Activated CD4-positive, alpha-beta T cell treated with anti-CD3 and anti-CD28 coated beads, Interleukin-2, amount 10 ng/mL, durations not matched to agents 7 days and 5 days (primary cell): Measurements from ENCODE around the gene IL17A. TPM values are rescaled to one million over a fixed set of nuclear protein-coding genes. Genes with fewer than 3 reads are reported as not detected.
"Not testable (repeated sequence)": the region's sequence is repeated elsewhere in the genome, so short reads cannot be mapped to it uniquely, and the experiment has no call there.

Experiments
- CTCF ChIA-PET: fragments of 350-600 bp; sonication (Branson Sonifier 250); formaldehyde crosslinking; loops from one replicate; lab custom pipeline; 2021; ENCODE audit warnings: antibody characterized with exemption; lab: Charles Lee
- POLR2A ChIA-PET: fragments of 350-600 bp; sonication (Branson Sonifier 250); formaldehyde crosslinking; loops from one replicate; lab custom pipeline; 2021; ENCODE audit warnings: antibody characterized with exemption; lab: Charles Lee
- DNase-seq: peaks from one replicate; pipeline ENCODE4 v3.0.0-alpha.2; 2020
- H3K27ac Mint-ChIP-seq: one replicate; pipeline ENCODE4 v1.8.0; 2021; ENCODE audit warnings: mild to moderate bottlenecking, moderate library complexity, mixed read lengths
- H3K27me3 Mint-ChIP-seq: one replicate; pipeline ENCODE4 v1.8.0; 2021; ENCODE audit warnings: mixed read lengths
- H3K36me3 Mint-ChIP-seq: one replicate; pipeline ENCODE4 v1.8.0; 2021; ENCODE audit warnings: low read depth, mixed read lengths
- H3K4me1 Mint-ChIP-seq: one replicate; pipeline ENCODE4 v1.8.0; 2021; ENCODE audit warnings: mixed read lengths
- H3K4me3 Mint-ChIP-seq: one replicate; pipeline ENCODE4 v1.8.0; 2021; ENCODE audit warnings: mild to moderate bottlenecking, moderate library complexity, mixed read lengths
- H3K9me3 Mint-ChIP-seq: one replicate; pipeline ENCODE4 v1.8.0; 2021; ENCODE audit warnings: mixed read lengths
- total RNA-seq, 2 experiments: library from RNA; stranded (reverse); gene quantifications; one replicate each; pipeline ENCODE4 v1.2.3, GENCODE V29; 2021

IL17A gene
- total RNA-seq, 2 experiments from 2014 or later = 0.62 to 0.82 TPM

- H3K27me3 Mint-ChIP-seq = peaks cover 34% of the 10 kb centered on the region
- CTCF ChIA-PET = no interaction called here
- peaks cover 8% of the 10 kb centered on the region for H3K4me1 Mint-ChIP-seq
- POLR2A ChIA-PET = no interaction called here
- H3K9me3 Mint-ChIP-seq = peaks cover 2% of the 10 kb centered on the region
- no peak for DNase-seq
- no peak overlapping the region for H3K27ac Mint-ChIP-seq
- H3K36me3 Mint-ChIP-seq = no peaks in the 10 kb centered on the region
- H3K4me3 Mint-ChIP-seq = no peak overlapping the region
These were observed 8.2 kb upstream of the IL17A start for GRCh38 chr6:52177961-52178360.

GRCh38 chr6:52180787-52181558 lies 5.2 kb upstream of the IL17A start:
- ChIA-PET CTCF (no interaction called here), POLR2A (no interaction called here)
- Mint-ChIP-seq H3K27ac (no peak overlapping the region), H3K36me3 (no peaks in the 10 kb centered on the region), H3K9me3 (no peaks in the 10 kb centered on the region), H3K4me3 (no peak overlapping the region), H3K27me3 (peaks cover 28% of the 10 kb centered on the region), H3K4me1 (peaks cover 8% of the 10 kb centered on the region)
- no peak for DNase-seq

- CTCF ChIA-PET = interaction anchor here (1.5 kb wide), 2 partner anchors 26 to 50 kb away, joined by 3 to 6 read pairs; no protein-coding TSS in a partner anchor
- Mint-ChIP-seq H3K27me3 (peaks cover 37% of the 10 kb centered on the region), H3K4me3 (no peak overlapping the region), H3K4me1 (peaks cover 2% of the 10 kb centered on the region), H3K36me3 (no peaks in the 10 kb centered on the region), H3K9me3 (no peaks in the 10 kb centered on the region), H3K27ac (no peak overlapping the region)
- POLR2A ChIA-PET = no interaction called here
- no peak for DNase-seq
These were observed 3.0 kb upstream of the IL17A start for GRCh38 chr6:52183131-52183713.

GRCh38 chr6:52186480-52186879 lies 305 bp downstream of the IL17A start:
- H3K4me1 Mint-ChIP-seq = no peaks in the 10 kb centered on the region
- no peaks in the 10 kb centered on the region for H3K36me3 Mint-ChIP-seq
- CTCF ChIA-PET = no interaction called here
- POLR2A ChIA-PET = no interaction called here
- H3K27me3 Mint-ChIP-seq = peaks cover 25% of the 10 kb centered on the region
- H3K27ac Mint-ChIP-seq = no peak overlapping the region
- no peak for DNase-seq
- no peak overlapping the region for H3K4me3 Mint-ChIP-seq
- H3K9me3 Mint-ChIP-seq = no peaks in the 10 kb centered on the region

- DNase-seq = no peak
- Mint-ChIP-seq H3K4me3 (no peak overlapping the region), H3K4me1 (no peaks in the 10 kb centered on the region), H3K36me3 (no peaks in the 10 kb centered on the region), H3K27me3 (peaks cover 25% of the 10 kb centered on the region), H3K9me3 (no peaks in the 10 kb centered on the region), H3K27ac (no peak overlapping the region)
- ChIA-PET POLR2A (no interaction called here), CTCF (no interaction called here)
These were observed 923 bp downstream of the IL17A start for GRCh38 chr6:52187098-52187497.

GRCh38 chr6:52189974-52190373 lies 3.8 kb downstream of the IL17A start:
- H3K4me1 Mint-ChIP-seq = no peaks in the 10 kb centered on the region
- H3K9me3 Mint-ChIP-seq = no peaks in the 10 kb centered on the region
- DNase-seq = no peak
- no peaks in the 10 kb centered on the region for H3K36me3 Mint-ChIP-seq
- no peak overlapping the region for H3K27ac Mint-ChIP-seq
- ChIA-PET CTCF (no interaction called here), POLR2A (no interaction called here)
- no peak overlapping the region for H3K4me3 Mint-ChIP-seq
- H3K27me3 Mint-ChIP-seq = peaks cover 18% of the 10 kb centered on the region

- Mint-ChIP-seq H3K27me3 (peaks cover 17% of the 10 kb centered on the region), H3K9me3 (no peaks in the 10 kb centered on the region), H3K27ac (no peak overlapping the region), H3K4me1 (no peaks in the 10 kb centered on the region), H3K4me3 (no peak overlapping the region), H3K36me3 (no peaks in the 10 kb centered on the region)
- no peak for DNase-seq
- ChIA-PET CTCF (no interaction called here), POLR2A (no interaction called here)
These were observed 4.2 kb downstream of the IL17A start for GRCh38 chr6:52190409-52190808.

GRCh38 chr6:52191824-52192223 lies 5.6 kb downstream of the IL17A start:
- Mint-ChIP-seq H3K4me3 (no peak overlapping the region), H3K27ac (no peak overlapping the region), H3K9me3 (no peaks in the 10 kb centered on the region), H3K36me3 (no peaks in the 10 kb centered on the region), H3K4me1 (no peaks in the 10 kb centered on the region), H3K27me3 (peaks cover 13% of the 10 kb centered on the region)
- CTCF ChIA-PET = no interaction called here
- POLR2A ChIA-PET = no interaction called here
- DNase-seq = no peak

- H3K36me3 Mint-ChIP-seq = no peaks in the 10 kb centered on the region
- H3K27me3 Mint-ChIP-seq = peaks cover 7% of the 10 kb centered on the region
- no peak overlapping the region for H3K4me3 Mint-ChIP-seq
- no peak for DNase-seq
- H3K27ac Mint-ChIP-seq = no peak overlapping the region
- ChIA-PET CTCF (no interaction called here), POLR2A (no interaction called here)
- peaks cover 19% of the 10 kb centered on the region for H3K9me3 Mint-ChIP-seq
- no peaks in the 10 kb centered on the region for H3K4me1 Mint-ChIP-seq
These were observed 9.7 kb downstream of the IL17A start for GRCh38 chr6:52195886-52196285.

GRCh38 chr6:52200088-52200487 lies 13.9 kb downstream of the IL17A start:
- H3K36me3 Mint-ChIP-seq, POLR2A ChIA-PET, H3K4me3 Mint-ChIP-seq: not testable (repeated sequence)

GRCh38 chr6:52201046-52201445 lies 14.9 kb downstream of the IL17A start:
- no peak for DNase-seq
- Mint-ChIP-seq H3K4me3 (no peak overlapping the region), H3K4me1 (no peaks in the 10 kb centered on the region), H3K36me3 (no peaks in the 10 kb centered on the region), H3K9me3 (peaks cover 26% of the 10 kb centered on the region), H3K27ac (no peak overlapping the region), H3K27me3 (peaks cover 15% of the 10 kb centered on the region)
- CTCF ChIA-PET = no interaction called here
- POLR2A ChIA-PET = no interaction called here

More at GRCh38 chr6:52200088-52200487, 13.9 kb downstream of the IL17A start:
- Mint-ChIP-seq H3K9me3 (peaks cover 26% of the 10 kb centered on the region), H3K27me3 (peaks cover 15% of the 10 kb centered on the region)
- CTCF ChIA-PET, H3K27ac Mint-ChIP-seq, DNase-seq, H3K4me1 Mint-ChIP-seq: not testable (repeated sequence)

- peaks cover 15% of the 10 kb centered on the region for H3K27me3 Mint-ChIP-seq
- ChIA-PET CTCF (no interaction called here), POLR2A (no interaction called here)
- no peak for DNase-seq
- peaks cover 26% of the 10 kb centered on the region for H3K9me3 Mint-ChIP-seq
- no peaks in the 10 kb centered on the region for H3K36me3 Mint-ChIP-seq
- no peaks in the 10 kb centered on the region for H3K4me1 Mint-ChIP-seq
- no peak overlapping the region for H3K4me3 Mint-ChIP-seq
- no peak overlapping the region for H3K27ac Mint-ChIP-seq
These were observed 15.3 kb downstream of the IL17A start for GRCh38 chr6:52201493-52201892.

- peaks cover 5% of the 10 kb centered on the region for H3K9me3 Mint-ChIP-seq
- DNase-seq = no peak
- H3K27ac Mint-ChIP-seq = no peak overlapping the region
- ChIA-PET POLR2A (no interaction called here), CTCF (interaction anchor here (0.9 to 1.3 kb wide), 2 partner anchors 56 to 65 kb away, joined by 3 read pairs; no protein-coding TSS in a partner anchor)
- H3K36me3 Mint-ChIP-seq = no peaks in the 10 kb centered on the region
- peaks cover 15% of the 10 kb centered on the region for H3K27me3 Mint-ChIP-seq
- H3K4me1 Mint-ChIP-seq = peaks cover 2% of the 10 kb centered on the region
- H3K4me3 Mint-ChIP-seq = no peak overlapping the region
These were observed 20.9 kb downstream of the IL17A start for GRCh38 chr6:52207066-52207465.
